Keratinocyte (primary cell): Measurements from ENCODE around the gene HMGN4. TPM values are rescaled to one million over a fixed set of nuclear protein-coding genes. Genes with fewer than 3 reads are reported as not detected.

Source experiments
- DNase-seq: peaks from one replicate; pipeline ENCODE4 v3.0.0-alpha.2; 2011; ENCODE audit warnings: low read depth, missing footprints, low spot score
- FAIRE-seq: peaks from 2 replicates; lab custom pipeline; 2011; peaks lifted over from hg19 to GRCh38; lab: Jason Lieb, UNC
- H2AFZ ChIP-seq: 2 replicates; pipeline ENCODE4 v1.6.0; 2012; ENCODE audit warnings: low read length, control low read depth, inconsistent platforms; ENCODE audit not compliant: control insufficient read depth
- H3K27ac ChIP-seq: 2 replicates; pipeline ENCODE4 v1.5.1; 2011; ENCODE audit warnings: low read length; ENCODE audit not compliant: control insufficient read depth, insufficient read depth
- H3K27me3 ChIP-seq: 3 replicates; pipeline ENCODE4 v1.6.0; 2011; ENCODE audit warnings: low read length; ENCODE audit not compliant: control insufficient read depth, insufficient read depth; ENCODE audit errors: extremely low read depth
- H3K36me3 ChIP-seq, 2 experiments: 2 replicates in 1 of 2; 3 replicates in 1 of 2; pipeline ENCODE4 v1.5.1; 2011; ENCODE audit warnings: low read length in 2 of 2, mild to moderate bottlenecking in 1 of 2; ENCODE audit not compliant: control insufficient read depth in 2 of 2, insufficient read depth in 2 of 2; ENCODE audit errors: extremely low read depth in 1 of 2
- H3K4me1 ChIP-seq: 3 replicates; pipeline ENCODE4 v1.5.1; 2011; ENCODE audit warnings: low read length; ENCODE audit not compliant: control insufficient read depth, insufficient read depth; ENCODE audit errors: extremely low read depth
- H3K4me2 ChIP-seq: 3 replicates; pipeline ENCODE4 v1.6.0; 2011; ENCODE audit warnings: low read depth, low read length; ENCODE audit not compliant: control insufficient read depth, insufficient read depth; ENCODE audit errors: extremely low read depth
- H3K4me3 ChIP-seq, 3 experiments: fragments of 200-600 bp in 1 of 3; sonication (generic) in 1 of 3; 2 replicates in 2 of 3; 3 replicates in 1 of 3; pipeline ENCODE4 v1.5.1; 2011 to 2016; ENCODE audit warnings: low read length in 3 of 3, mild to moderate bottlenecking in 3 of 3, control low read depth in 2 of 3, inconsistent platforms in 1 of 3, low read depth in 1 of 3, mixed read lengths in 1 of 3, mixed run types in 1 of 3, moderate library complexity in 1 of 3; ENCODE audit not compliant: control insufficient read depth in 2 of 3, insufficient read depth in 2 of 3; ENCODE audit errors: extremely low read depth in 1 of 3
- H3K79me2 ChIP-seq: 2 replicates; pipeline ENCODE4 v1.6.0; 2012; ENCODE audit warnings: low read length; ENCODE audit not compliant: control insufficient read depth, insufficient read depth
- H3K9ac ChIP-seq: 3 replicates; pipeline ENCODE4 v1.6.0; 2011; ENCODE audit warnings: low read length; ENCODE audit not compliant: control insufficient read depth, insufficient read depth; ENCODE audit errors: extremely low read depth
- H3K9me1 ChIP-seq: 3 replicates; pipeline ENCODE4 v1.6.0; 2011; ENCODE audit warnings: low read length; ENCODE audit not compliant: control insufficient read depth, insufficient read depth; ENCODE audit errors: extremely low read depth
- H3K9me3 ChIP-seq: 2 replicates; pipeline ENCODE4 v1.5.1; 2012; ENCODE audit warnings: low read depth, low read length; ENCODE audit not compliant: control insufficient read depth
- H4K20me1 ChIP-seq: 3 replicates; pipeline ENCODE4 v1.6.0; 2011; ENCODE audit warnings: low read length; ENCODE audit not compliant: control insufficient read depth, insufficient read depth; ENCODE audit errors: extremely low read depth
- EZH2 ChIP-seq: IDR thresholded peaks from one replicate; pipeline ENCODE4 v1.6.1; 2012; ENCODE audit warnings: inconsistent platforms, mild to moderate bottlenecking, low read length, moderate library complexity
- dilution Hi-C: fragments of 300-500 bp; cut with MboI; formaldehyde crosslinking; loops from one replicate; pipeline ENCODE4 v1.7.0; 2020; ENCODE audit warnings: low sequenced_read_pairs; ENCODE audit not compliant: extremely low pct_ligation_motif_present
- polyA plus RNA-seq, 5 experiments: library from polyadenylated mRNA; depleted of rRNA in 3 of 5; stranded (reverse) in 3 of 5; stranded (forward) in 1 of 5; unstranded in 1 of 5; fragments of >200 nt; gene quantifications; 1 replicate in 1 of 5; 2 replicates in 3 of 5; 3 replicates in 1 of 5; pipeline versions ENCODE4 v1.2.1 to v1.2.3, GENCODE V29; 2011 to 2012; ENCODE audit warnings: missing spikeins in 2 of 5, low read depth in 1 of 5, low replicate concordance in 1 of 5
- TF ChIP-seq, protein P1 (sequence below), 3 experiments: IDR thresholded peaks in 1 of 3; conservative IDR thresholded peaks in 1 of 3; optimal IDR thresholded peaks in 1 of 3; 2 replicates in 2 of 3; 3 replicates in 1 of 3; pipeline versions ENCODE3 to v1.5.1; 2011; ENCODE audit warnings: low read length in 3 of 3, mild to moderate bottlenecking in 3 of 3, moderate library complexity in 2 of 3, control low read depth in 1 of 3, inconsistent platforms in 1 of 3; ENCODE audit not compliant: insufficient read depth in 2 of 3; ENCODE audit errors: extremely low read depth in 1 of 3

Gene HMGN4
- polyA plus RNA-seq, 1 donor (not counting 4 experiments of a cell fraction or from before 2014, with no cell fraction given), result 62.6 TPM

DNA sequence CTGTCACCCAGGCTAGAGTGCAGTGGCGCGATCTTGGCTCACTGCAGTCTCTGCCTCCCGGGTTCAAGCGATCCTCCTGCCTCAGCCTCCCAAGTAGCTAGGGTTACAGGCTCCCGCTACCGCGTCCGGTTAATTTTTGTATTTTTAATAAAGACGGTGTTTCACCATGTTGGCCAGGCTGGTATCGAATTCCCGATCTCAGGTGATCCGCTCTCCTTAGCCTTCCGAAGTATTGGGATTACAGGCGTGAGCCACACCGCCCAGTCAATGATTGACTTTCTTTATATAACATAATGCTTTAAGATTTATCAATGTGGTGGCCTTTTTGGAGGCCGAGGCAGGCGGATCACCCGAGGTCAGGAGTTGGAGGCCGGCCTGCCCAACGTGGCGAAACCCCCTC, 50.8 kb downstream of the HMGN4 start:
- dilution Hi-C loops, result no loop called here
- H3K9ac ChIP-seq, result no peak overlapping the region

DNA sequence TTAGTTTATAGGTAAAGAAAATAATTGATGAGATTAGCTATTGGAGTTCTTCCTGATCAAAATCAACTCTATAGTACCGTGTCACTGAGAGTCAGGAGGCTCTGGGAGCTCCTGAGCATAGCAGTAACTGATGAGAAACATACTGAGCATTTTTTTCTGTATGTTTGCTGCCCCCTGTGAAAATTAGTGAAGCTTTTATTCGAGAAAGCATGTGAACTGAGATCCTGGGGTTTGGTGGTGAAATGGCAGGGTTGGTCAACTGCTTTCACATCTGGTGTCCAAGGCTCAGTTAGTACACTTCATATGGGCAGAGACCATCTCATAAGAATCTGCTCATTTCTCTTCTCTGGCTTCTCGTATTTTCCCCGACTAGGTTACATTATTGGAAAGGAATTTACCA, 54.5 kb downstream of the HMGN4 start:
- H3K4me2 ChIP-seq, result no peak overlapping the region
- no peak for FAIRE-seq
- no peaks in the 10 kb centered on the region for H4K20me1 ChIP-seq
- no peak overlapping the region for H3K4me3 ChIP-seq
- dilution Hi-C loops, result no loop called here
- no peak overlapping the region for H3K9ac ChIP-seq
- no peaks in the 10 kb centered on the region for H3K36me3 ChIP-seq
- H3K4me1 ChIP-seq, result peaks cover 14% of the 10 kb centered on the region
- DNase-seq, result no peak
- no peaks in the 10 kb centered on the region for H3K9me3 ChIP-seq
- peaks cover 9% of the 10 kb centered on the region for H3K79me2 ChIP-seq
- TF ChIP-seq, protein P1, sequence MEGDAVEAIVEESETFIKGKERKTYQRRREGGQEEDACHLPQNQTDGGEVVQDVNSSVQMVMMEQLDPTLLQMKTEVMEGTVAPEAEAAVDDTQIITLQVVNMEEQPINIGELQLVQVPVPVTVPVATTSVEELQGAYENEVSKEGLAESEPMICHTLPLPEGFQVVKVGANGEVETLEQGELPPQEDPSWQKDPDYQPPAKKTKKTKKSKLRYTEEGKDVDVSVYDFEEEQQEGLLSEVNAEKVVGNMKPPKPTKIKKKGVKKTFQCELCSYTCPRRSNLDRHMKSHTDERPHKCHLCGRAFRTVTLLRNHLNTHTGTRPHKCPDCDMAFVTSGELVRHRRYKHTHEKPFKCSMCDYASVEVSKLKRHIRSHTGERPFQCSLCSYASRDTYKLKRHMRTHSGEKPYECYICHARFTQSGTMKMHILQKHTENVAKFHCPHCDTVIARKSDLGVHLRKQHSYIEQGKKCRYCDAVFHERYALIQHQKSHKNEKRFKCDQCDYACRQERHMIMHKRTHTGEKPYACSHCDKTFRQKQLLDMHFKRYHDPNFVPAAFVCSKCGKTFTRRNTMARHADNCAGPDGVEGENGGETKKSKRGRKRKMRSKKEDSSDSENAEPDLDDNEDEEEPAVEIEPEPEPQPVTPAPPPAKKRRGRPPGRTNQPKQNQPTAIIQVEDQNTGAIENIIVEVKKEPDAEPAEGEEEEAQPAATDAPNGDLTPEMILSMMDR (optimal IDR thresholded peaks at IDR 0.05 in 1 of 3, IDR thresholded peaks at IDR 0.05 in 1 of 3, conservative IDR thresholded peaks at IDR 0.05 in 1 of 3; ENCODE audit: extremely low read depth in 1 of 3, insufficient read depth in 2 of 3, low read length in 3 of 3), result no peak
- no peaks in the 10 kb centered on the region for H3K27me3 ChIP-seq
- H3K9me1 ChIP-seq, result no peaks in the 10 kb centered on the region
- H3K27ac ChIP-seq, result no peak overlapping the region
- no peak overlapping the region for H2AFZ ChIP-seq

More for the DNA sequence above, 50.8 kb downstream of the HMGN4 start:
- Histone ChIP-seq H2AFZ (no peak overlapping the region), H3K4me3 (no peak overlapping the region), H3K36me3 (no peaks in the 10 kb centered on the region), H3K4me1 (no peaks in the 10 kb centered on the region), H4K20me1 (no peaks in the 10 kb centered on the region), H3K4me2 (no peak overlapping the region), H3K79me2 (no peaks in the 10 kb centered on the region), H3K27ac (no peak overlapping the region), H3K9me1 (no peaks in the 10 kb centered on the region), H3K9me3 (no peaks in the 10 kb centered on the region), H3K27me3 (no peaks in the 10 kb centered on the region)
- TF ChIP-seq EZH2, result no peak
- TF ChIP-seq, protein P1 (optimal IDR thresholded peaks at IDR 0.05 in 1 of 3, IDR thresholded peaks at IDR 0.05 in 1 of 3, conservative IDR thresholded peaks at IDR 0.05 in 1 of 3; ENCODE audit: extremely low read depth in 1 of 3, insufficient read depth in 2 of 3, low read length in 3 of 3), result no peak
- DNase-seq (no peak), FAIRE-seq (no peak)
